ACC112 (cell line): Measurements from ENCODE around the gene ARRDC3.
A peak's percentile ranks its signal among the peaks of the same experiment; 100 is the strongest.

Experiments used
- H2AFZ ChIP-seq: fragments of 200-600 bp; sonication (generic); one replicate; pipeline ENCODE4 v1.6.0; 2017; ENCODE audit warnings: antibody characterized with exemption, low read length; ENCODE audit not compliant: unreplicated experiment
- H3K27ac ChIP-seq: fragments of 200-600 bp; sonication (generic); 2 replicates; pipeline ENCODE4 v1.5.1; 2014; ENCODE audit warnings: low read depth, mild to moderate bottlenecking, antibody characterized with exemption, low read length, moderate library complexity
- H3K27me3 ChIP-seq: fragments of 200-600 bp; sonication (generic); 2 replicates; pipeline ENCODE4 v1.6.1; 2014; ENCODE audit warnings: mild to moderate bottlenecking, antibody characterized with exemption, low read length, moderate library complexity, mixed read lengths; ENCODE audit not compliant: insufficient read depth
- H3K36me3 ChIP-seq: fragments of 200-600 bp; sonication (generic); 2 replicates; pipeline ENCODE4 v1.6.1; 2016; ENCODE audit warnings: mild to moderate bottlenecking, antibody characterized with exemption, low read length, moderate library complexity, mixed read lengths; ENCODE audit not compliant: insufficient read depth
- H3K4me1 ChIP-seq: fragments of 200-600 bp; sonication (generic); one replicate; pipeline ENCODE4 v1.6.1; 2016; ENCODE audit warnings: low read length, mixed read lengths; ENCODE audit not compliant: insufficient read depth, unreplicated experiment, control insufficient read depth
- H3K4me3 ChIP-seq: fragments of 200-600 bp; sonication (generic); 2 replicates; pipeline ENCODE4 v1.5.1; 2014; ENCODE audit warnings: mild to moderate bottlenecking, low read depth, low read length
- H3K79me2 ChIP-seq: fragments of 200-600 bp; sonication (generic); one replicate; pipeline ENCODE4 v1.6.0; 2016; ENCODE audit warnings: low read length; ENCODE audit not compliant: control insufficient read depth, unreplicated experiment, insufficient read depth

ARRDC3 gene

DNA sequence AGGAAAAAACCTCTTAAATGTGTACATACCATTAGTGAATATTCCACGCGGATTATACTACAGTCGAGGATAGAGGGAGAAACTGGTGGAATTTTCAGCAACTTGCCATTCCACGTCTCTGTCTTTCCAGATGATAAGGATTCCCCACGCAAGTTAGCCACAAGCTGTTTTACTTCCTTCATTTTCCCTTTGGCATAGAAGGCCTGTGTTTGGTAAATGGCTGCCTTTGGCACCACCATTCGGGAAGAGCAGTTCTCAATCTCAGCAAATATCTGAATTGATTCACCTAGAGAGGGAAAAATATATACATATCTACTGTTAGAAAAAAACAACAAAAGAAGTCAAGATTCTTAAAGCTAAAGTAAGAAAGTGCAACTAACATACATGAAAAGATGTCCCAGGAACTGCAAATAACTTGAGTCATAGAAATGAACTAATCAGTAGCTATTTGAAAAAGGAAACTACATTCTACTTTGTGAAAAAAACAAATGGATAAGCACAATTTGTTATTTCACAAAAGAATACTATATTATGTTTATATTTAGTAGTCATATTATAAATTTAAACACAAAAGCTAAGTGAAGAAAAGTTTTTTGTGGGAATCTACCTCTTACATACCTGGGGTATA, 8.1 kb downstream of the ARRDC3 start:
- H3K79me2 ChIP-seq = peaks cover 65% of the 10 kb centered on the region
- H3K27ac ChIP-seq = peak overlapping the region; percentile 99
- no peaks in the 10 kb centered on the region for H3K27me3 ChIP-seq
- H3K4me1 ChIP-seq = peaks cover 53% of the 10 kb centered on the region
- no peak overlapping the region for H3K4me3 ChIP-seq
- no peak overlapping the region for H2AFZ ChIP-seq
- peaks cover 77% of the 10 kb centered on the region for H3K36me3 ChIP-seq

DNA sequence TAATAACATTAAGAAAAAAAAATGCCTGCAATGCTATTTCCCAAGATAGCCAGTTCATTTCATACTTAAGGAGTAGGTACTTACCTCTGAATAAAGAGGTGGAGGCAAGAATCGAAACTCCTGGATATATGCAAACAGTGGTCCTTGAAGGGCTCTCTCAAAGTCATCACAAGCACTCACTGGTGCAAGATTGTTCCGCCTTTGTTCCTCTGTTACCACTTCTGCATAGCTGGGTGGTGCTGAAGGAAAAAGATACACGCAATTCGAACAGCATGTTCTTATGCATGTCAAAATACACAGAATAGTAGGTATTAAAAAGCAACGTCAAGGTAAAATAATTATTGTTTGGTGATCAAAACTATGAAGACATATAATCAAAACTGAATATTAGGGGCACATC, 9.5 kb downstream of the ARRDC3 start:
- peaks cover 52% of the 10 kb centered on the region for H3K79me2 ChIP-seq
- H3K4me1 ChIP-seq = peaks cover 58% of the 10 kb centered on the region
- H3K4me3 ChIP-seq = no peak overlapping the region
- H3K36me3 ChIP-seq = peaks cover 89% of the 10 kb centered on the region
- H3K27ac ChIP-seq = peak overlapping the region; percentile 47; the same call in 1 of the 2 replicates
- no peaks in the 10 kb centered on the region for H3K27me3 ChIP-seq
- H2AFZ ChIP-seq = no peak overlapping the region

DNA sequence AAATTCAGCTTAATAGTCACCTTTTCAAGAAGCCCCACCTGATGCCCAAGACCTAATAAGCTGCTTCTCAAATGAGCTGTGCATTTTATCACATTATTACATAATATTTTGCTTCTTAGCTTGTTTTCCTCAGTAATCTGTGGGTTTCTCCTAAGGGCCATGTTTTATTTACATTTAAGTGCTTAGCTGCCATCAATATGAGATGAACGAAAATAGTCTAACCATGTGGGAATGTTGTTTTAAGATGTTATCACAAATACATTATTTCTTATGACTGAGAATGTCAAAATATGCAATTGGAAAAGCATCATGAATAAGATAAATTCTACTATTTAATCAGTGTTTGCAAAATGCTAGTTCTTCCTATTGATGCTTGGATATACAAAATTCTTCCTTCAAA, 10.1 kb downstream of the ARRDC3 start:
- Histone ChIP-seq H3K79me2 (peaks cover 46% of the 10 kb centered on the region), H3K27me3 (no peaks in the 10 kb centered on the region), H3K36me3 (peaks cover 90% of the 10 kb centered on the region), H3K27ac (peak overlapping the region; percentile 47), H3K4me3 (no peak overlapping the region), H3K4me1 (peaks cover 54% of the 10 kb centered on the region), H2AFZ (no peak overlapping the region)

DNA sequence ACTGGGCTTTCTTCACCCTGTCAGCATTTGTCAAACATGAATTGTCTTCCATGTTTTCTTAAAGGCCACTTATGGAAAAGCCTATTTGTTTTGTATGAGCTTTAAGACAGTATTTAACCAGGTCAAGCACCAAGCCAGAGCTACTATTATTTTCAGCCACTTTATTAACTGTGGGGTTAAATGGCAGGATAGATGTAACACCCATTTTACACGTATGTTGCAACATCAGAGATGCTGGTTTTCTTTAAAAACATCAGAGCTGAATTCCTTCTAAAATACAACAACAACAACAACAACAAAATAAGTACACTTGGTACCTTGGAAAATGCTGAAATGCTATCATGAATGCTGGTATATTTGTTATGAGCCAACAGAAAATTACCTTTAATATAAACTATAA, 13.6 kb downstream of the ARRDC3 start:
- H3K4me3 ChIP-seq = no peak overlapping the region
- no peaks in the 10 kb centered on the region for H3K27me3 ChIP-seq
- no peak overlapping the region for H2AFZ ChIP-seq
- H3K4me1 ChIP-seq = peaks cover 22% of the 10 kb centered on the region
- H3K27ac ChIP-seq = peak overlapping the region; percentile 10
- H3K79me2 ChIP-seq = peaks cover 23% of the 10 kb centered on the region
- peaks cover 58% of the 10 kb centered on the region for H3K36me3 ChIP-seq

DNA sequence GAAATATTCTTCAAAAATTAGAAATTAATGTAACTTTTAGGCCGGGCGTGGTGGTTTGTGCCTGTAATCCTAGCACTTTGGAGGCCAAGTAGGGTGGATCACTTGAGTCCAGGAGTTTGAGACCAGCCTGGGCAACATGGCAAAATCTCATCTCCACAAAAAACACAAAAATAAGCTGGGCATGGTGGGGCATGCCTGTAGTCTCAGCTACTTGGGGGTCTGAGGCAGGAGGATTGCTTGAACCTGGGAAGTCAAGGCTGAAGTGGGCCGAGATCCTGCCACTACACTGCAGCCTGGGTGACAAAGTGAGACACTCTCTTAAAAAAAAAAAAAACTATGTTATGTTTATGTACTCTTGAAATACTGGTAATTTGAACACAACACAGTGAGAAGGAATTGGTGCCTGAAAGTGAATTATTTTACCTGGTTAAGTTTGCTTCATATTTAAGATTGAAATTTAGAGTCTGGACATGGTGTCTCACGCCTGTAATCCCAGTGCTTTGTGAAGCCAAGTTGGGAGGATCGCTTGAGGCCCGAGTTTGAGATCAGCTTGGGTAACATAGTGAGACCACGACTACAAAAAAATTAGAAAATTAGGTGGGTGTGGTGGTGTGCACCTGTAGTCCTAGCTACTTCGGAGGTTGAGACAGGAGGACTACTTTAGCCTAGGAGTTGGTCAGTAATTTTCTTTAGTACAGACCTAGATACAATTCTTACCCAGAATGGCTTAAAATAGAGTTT, 15.0 kb downstream of the ARRDC3 start:
- Histone ChIP-seq H3K27me3 (no peaks in the 10 kb centered on the region), H3K27ac (no peak overlapping the region; the same call in 1 of the 2 replicates), H3K79me2 (peaks cover 14% of the 10 kb centered on the region), H3K4me1 (peaks cover 10% of the 10 kb centered on the region), H2AFZ (no peak overlapping the region), H3K4me3 (no peak overlapping the region), H3K36me3 (peaks cover 46% of the 10 kb centered on the region)

DNA sequence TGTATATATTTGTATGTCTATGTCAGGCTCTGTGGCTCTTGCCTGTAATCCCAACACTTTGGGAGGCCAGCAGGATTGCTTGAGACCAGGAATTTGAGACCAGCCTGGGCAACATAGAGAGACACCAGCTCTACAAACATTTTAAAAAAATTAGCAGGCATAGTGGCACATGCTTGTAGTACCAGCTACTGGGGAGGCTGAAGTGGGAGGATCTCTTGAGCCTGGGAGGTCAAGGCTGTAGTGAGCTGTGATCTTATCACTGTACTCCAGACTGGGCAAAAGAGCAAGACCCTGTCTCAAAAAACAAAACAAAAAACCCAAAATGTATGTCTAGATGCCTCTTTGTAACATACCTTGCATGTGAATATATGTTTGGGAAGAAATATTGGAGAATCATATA, 15.8 kb downstream of the ARRDC3 start:
- Histone ChIP-seq H3K4me1 (peaks cover 5% of the 10 kb centered on the region), H3K79me2 (peaks cover 14% of the 10 kb centered on the region), H3K27me3 (no peaks in the 10 kb centered on the region), H2AFZ (no peak overlapping the region), H3K27ac (peak overlapping the region; percentile 16), H3K4me3 (no peak overlapping the region), H3K36me3 (peaks cover 40% of the 10 kb centered on the region)

DNA sequence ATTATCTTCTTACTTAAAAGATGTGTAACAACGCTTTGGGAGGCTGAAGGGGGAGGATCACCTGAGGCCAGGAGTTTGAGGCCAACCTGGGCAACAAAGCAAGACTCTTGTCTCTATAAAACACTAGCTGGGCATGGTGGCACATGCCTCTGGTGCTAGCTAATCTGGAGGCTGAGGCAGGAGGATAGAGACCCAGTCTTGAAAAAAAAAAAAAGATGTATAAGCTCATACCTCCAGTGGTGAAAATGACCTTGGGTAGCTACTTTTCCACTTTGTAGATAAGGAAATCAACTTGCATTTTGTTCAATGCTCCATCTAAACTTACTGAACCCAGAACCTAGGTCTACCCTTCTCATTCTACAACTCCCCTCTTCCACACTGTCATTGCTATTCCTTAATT, 16.6 kb downstream of the ARRDC3 start:
- Histone ChIP-seq H3K36me3 (peaks cover 32% of the 10 kb centered on the region), H3K4me3 (no peak overlapping the region), H2AFZ (no peak overlapping the region), H3K4me1 (peaks cover 5% of the 10 kb centered on the region), H3K27ac (peak overlapping the region; percentile 20; the same call in 1 of the 2 replicates), H3K27me3 (no peaks in the 10 kb centered on the region), H3K79me2 (peaks cover 7% of the 10 kb centered on the region)

DNA sequence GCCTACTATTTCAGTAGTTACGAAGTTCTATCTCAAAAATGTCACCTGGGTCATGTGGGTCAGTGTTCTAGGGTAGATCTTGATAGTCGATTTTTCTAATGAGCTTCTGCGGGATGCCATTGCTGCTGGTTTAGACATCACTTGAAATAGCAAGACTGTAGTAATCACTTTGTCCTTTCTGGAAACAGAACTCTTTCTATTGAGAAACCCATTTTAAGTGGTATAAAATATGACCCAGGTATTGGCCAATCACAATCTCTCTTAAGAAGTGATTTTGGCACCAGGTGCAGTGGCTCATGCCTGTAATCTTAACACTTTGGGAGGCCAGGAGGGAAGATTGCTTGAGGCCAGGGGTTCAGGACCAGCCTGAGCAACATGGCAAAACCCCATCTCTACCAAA, 17.6 kb downstream of the ARRDC3 start:
- Histone ChIP-seq H3K36me3 (peaks cover 22% of the 10 kb centered on the region), H3K27me3 (no peaks in the 10 kb centered on the region), H3K79me2 (peaks cover 3% of the 10 kb centered on the region), H3K4me3 (no peak overlapping the region), H3K27ac (no peak overlapping the region), H2AFZ (no peak overlapping the region), H3K4me1 (peaks cover 5% of the 10 kb centered on the region)

DNA sequence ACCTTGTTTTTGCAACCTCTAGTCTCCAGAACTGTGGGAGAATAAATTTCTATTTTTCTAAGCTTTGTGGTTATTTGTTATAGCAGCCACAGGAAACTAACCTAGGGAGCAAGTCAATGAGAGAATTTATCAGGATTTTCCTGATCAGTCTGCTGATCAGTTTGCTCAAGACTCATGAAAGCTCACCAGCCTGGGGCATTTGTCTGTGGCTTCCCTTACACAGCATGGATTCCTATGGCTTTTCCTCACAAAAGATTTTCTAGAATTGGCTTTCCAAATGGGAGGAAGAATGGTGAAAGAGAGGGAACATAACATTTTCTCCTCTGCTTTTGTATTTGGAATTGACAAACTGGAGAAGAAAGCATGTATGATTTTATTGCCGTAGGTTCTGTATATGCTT, 20.2 kb downstream of the ARRDC3 start:
- no peaks in the 10 kb centered on the region for H3K4me1 ChIP-seq
- no peak overlapping the region for H3K4me3 ChIP-seq
- no peaks in the 10 kb centered on the region for H3K79me2 ChIP-seq
- no peaks in the 10 kb centered on the region for H3K36me3 ChIP-seq
- no peak overlapping the region for H3K27ac ChIP-seq
- H3K27me3 ChIP-seq = no peaks in the 10 kb centered on the region
- no peak overlapping the region for H2AFZ ChIP-seq

DNA sequence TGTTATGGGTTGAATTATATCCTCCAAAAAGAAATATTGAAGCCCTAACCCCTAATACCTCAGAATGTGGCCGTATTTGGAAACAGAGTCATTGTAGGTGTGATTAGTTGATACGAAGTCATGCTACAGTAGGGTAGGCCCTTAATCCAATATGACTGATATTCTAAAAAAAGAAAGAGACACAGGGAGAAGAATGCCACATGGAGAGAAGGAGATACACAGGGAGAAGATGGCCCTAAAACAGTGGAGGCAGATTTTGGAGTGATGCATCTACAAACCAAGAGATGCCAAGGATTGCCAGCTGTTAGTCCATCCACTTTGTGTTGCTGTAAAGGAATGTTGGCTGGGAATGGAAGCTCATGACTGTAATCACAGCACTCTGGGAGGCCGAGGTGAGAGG, 21.3 kb downstream of the ARRDC3 start:
- Histone ChIP-seq H3K27me3 (no peaks in the 10 kb centered on the region), H3K4me1 (no peaks in the 10 kb centered on the region), H3K36me3 (no peaks in the 10 kb centered on the region), H3K27ac (no peak overlapping the region), H3K4me3 (no peak overlapping the region), H2AFZ (no peak overlapping the region), H3K79me2 (no peaks in the 10 kb centered on the region)
